CD14-positive monocyte (primary cell): ENCODE measurements around the gene SFTPD. TPM values are rescaled to one million over a fixed set of nuclear protein-coding genes. Genes with fewer than 3 reads are reported as not detected.
A peak's percentile ranks its signal among the peaks of the same experiment; 100 is the strongest.

Source experiments
- DNase-seq, 3 donors: peaks; one replicate each; pipeline ENCODE4 v3.0.0-alpha.2; 2011 to 2022
- H2AFZ ChIP-seq: 2 replicates; pipeline ENCODE4 v1.6.0; 2012; ENCODE audit warnings: mild to moderate bottlenecking, low read depth, low read length, inconsistent platforms; ENCODE audit not compliant: insufficient read depth, poor library complexity, severe bottlenecking
- H3K27ac ChIP-seq, 2 donors: 1 replicate in 1 of 2; 2 replicates in 1 of 2; pipeline ENCODE4 v1.5.1; 2012 to 2013; ENCODE audit warnings: low read length in 2 of 2, control low read depth in 1 of 2, inconsistent platforms in 1 of 2, low read depth in 1 of 2, mild to moderate bottlenecking in 1 of 2
- H3K27me3 ChIP-seq, 2 donors: one replicate each; pipeline versions ENCODE4 v1.6.0 to v1.6.1; 2011 to 2013; ENCODE audit warnings: low read length in 2 of 2; ENCODE audit not compliant: control insufficient read depth in 2 of 2, insufficient read depth in 2 of 2
- H3K36me3 ChIP-seq, 2 donors: replicated peaks in 1 of 2; 1 replicate in 1 of 2; 2 replicates in 1 of 2; pipeline versions ENCODE4 v1.5.1 to v1.6.1; 2012 to 2013; ENCODE audit warnings: low read length in 2 of 2, control low read depth in 1 of 2, inconsistent platforms in 1 of 2, mild to moderate bottlenecking in 1 of 2; ENCODE audit not compliant: insufficient read depth in 2 of 2, control insufficient read depth in 1 of 2
- H3K4me1 ChIP-seq, 2 donors: 1 replicate in 1 of 2; 2 replicates in 1 of 2; pipeline versions ENCODE4 v1.5.1 to v1.6.1; 2012 to 2013; ENCODE audit warnings: low read length in 2 of 2, control low read depth in 1 of 2, inconsistent platforms in 1 of 2, mild to moderate bottlenecking in 1 of 2, moderate library complexity in 1 of 2; ENCODE audit not compliant: insufficient read depth in 2 of 2, control insufficient read depth in 1 of 2
- H3K4me2 ChIP-seq: replicated peaks from 2 replicates; pipeline ENCODE3; 2012; ENCODE audit warnings: low read length, moderate library complexity, mild to moderate bottlenecking; ENCODE audit not compliant: poor library complexity, severe bottlenecking; ENCODE audit errors: extremely low read depth
- H3K4me3 ChIP-seq, 3 experiments: fragments of 200-600 bp in 1 of 3; sonication (generic) in 1 of 3; replicated peaks in 1 of 3; 1 replicate in 2 of 3; 2 replicates in 1 of 3; pipeline ENCODE4 v1.5.1; 2011 to 2013; ENCODE audit warnings: low read length in 3 of 3, mild to moderate bottlenecking in 3 of 3, control low read depth in 2 of 3, low read depth in 2 of 3, inconsistent platforms in 1 of 3, moderate library complexity in 1 of 3
- H3K79me2 ChIP-seq: 2 replicates; pipeline ENCODE4 v1.6.0; 2012; ENCODE audit warnings: mild to moderate bottlenecking, control low read depth, inconsistent platforms, low read length, moderate library complexity; ENCODE audit not compliant: insufficient read depth
- H3K9ac ChIP-seq: 2 replicates; pipeline ENCODE4 v1.6.0; 2017; ENCODE audit warnings: low read length, mild to moderate bottlenecking; ENCODE audit not compliant: insufficient read depth, poor library complexity, severe bottlenecking
- H3K9me3 ChIP-seq, 2 donors: replicated peaks in 1 of 2; 1 replicate in 1 of 2; 2 replicates in 1 of 2; pipeline versions ENCODE4 v1.5.1 to v1.6.1; 2012 to 2013; ENCODE audit warnings: low read length in 2 of 2, control low read depth in 1 of 2; ENCODE audit not compliant: control insufficient read depth in 1 of 2, insufficient read depth in 1 of 2
- H4K20me1 ChIP-seq: 2 replicates; pipeline ENCODE4 v1.6.0; 2012; ENCODE audit warnings: mild to moderate bottlenecking, low read length, control low read depth, moderate library complexity; ENCODE audit not compliant: insufficient read depth
- H3K27ac Mint-ChIP-seq, 7 donors: one replicate each; pipeline ENCODE4 v1.8.0; 2020; ENCODE audit warnings: mild to moderate bottlenecking in 7 of 7, mixed read lengths in 7 of 7, moderate library complexity in 6 of 7, inconsistent platforms in 2 of 7
- H3K27me3 Mint-ChIP-seq, 3 donors: one replicate each; pipeline ENCODE4 v1.8.0; 2021 to 2022; ENCODE audit warnings: low read depth in 3 of 3, mild to moderate bottlenecking in 3 of 3, mixed read lengths in 3 of 3, moderate library complexity in 3 of 3, inconsistent platforms in 1 of 3
- H3K36me3 Mint-ChIP-seq, 2 donors: one replicate each; pipeline ENCODE4 v1.8.0; 2020; ENCODE audit warnings: mixed read lengths in 2 of 2, inconsistent platforms in 1 of 2, mild to moderate bottlenecking in 1 of 2
- H3K4me1 Mint-ChIP-seq: one replicate; pipeline ENCODE4 v1.8.0; 2020; ENCODE audit warnings: mild to moderate bottlenecking, mixed read lengths
- H3K4me3 Mint-ChIP-seq, 2 donors: one replicate each; pipeline ENCODE4 v1.8.0; 2020; ENCODE audit warnings: mild to moderate bottlenecking in 2 of 2, mixed read lengths in 2 of 2, moderate library complexity in 1 of 2
- H3K9me3 Mint-ChIP-seq, 7 donors: one replicate each; pipeline ENCODE4 v1.8.0; 2020 to 2022; ENCODE audit warnings: mixed read lengths in 7 of 7, mild to moderate bottlenecking in 6 of 7, moderate library complexity in 6 of 7, inconsistent platforms in 2 of 7
- WGBS: methylation state at CpG from one replicate; pipeline ENCODE4 v1.1.5; 2013; ENCODE audit warnings: missing lambda C conversion rate; ENCODE audit not compliant: insufficient coverage; 5-methylcytosine and 5-hydroxymethylcytosine counted together
- intact Hi-C, 2 donors: fragments of 100-400 bp; cut with micrococcal nuclease; formaldehyde crosslinking; loops; one replicate each; pipeline versions ENCODE4 v1.15.0 to v1.15.1; 2023
- polyA plus RNA-seq, 3 donors: library from polyadenylated mRNA; depleted of rRNA in 1 of 3; unstranded in 2 of 3; stranded (reverse) in 1 of 3; fragments of 300-500 nt in 2 of 3; fragments of >200 nt in 1 of 3; fragmentation: Illumina TruSeq in 2 of 3; gene quantifications; 1 replicate in 2 of 3; 2 replicates in 1 of 3; pipeline ENCODE4 v1.2.3, GENCODE V29; 2012 to 2021
- TF ChIP-seq, protein P1 (sequence below): fragments of 200-600 bp; IDR thresholded peaks from one replicate; pipeline ENCODE4 v1.8.0; 2022; ENCODE audit warnings: antibody characterized with exemption, mild to moderate bottlenecking

Gene SFTPD
- polyA plus RNA-seq, 3 donors: 0.84 to 1.4 (median 1.2) TPM

DNA sequence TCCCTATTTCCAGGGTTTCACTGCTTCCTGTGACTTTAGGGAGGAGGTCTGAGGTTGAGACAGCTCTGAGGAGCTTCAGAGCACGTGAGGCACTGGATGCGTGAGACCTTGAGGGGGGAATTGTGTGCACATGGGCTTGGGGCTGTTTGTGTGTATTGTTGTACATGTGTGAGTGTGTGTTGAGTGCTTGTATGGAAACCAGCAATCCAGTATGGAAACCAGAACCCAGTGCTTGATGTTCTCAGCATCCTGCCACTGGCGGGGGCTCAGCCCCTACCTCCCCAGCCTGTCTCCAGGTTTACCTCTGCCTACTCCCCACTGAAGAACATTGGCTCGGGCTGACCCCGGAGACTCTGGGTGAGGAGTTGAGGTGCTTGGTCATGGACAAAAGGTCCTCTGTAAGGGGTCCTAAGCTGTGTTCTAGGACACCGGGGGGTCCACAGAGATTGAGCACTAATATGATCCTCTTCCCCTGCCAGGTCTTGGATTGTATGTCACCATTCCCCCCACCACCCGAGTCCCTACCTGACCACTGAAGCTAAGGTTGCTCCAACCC is 20.8 kb downstream of the SFTPD start:
- no peak overlapping the region for H3K9ac ChIP-seq
- WGBS: 94% methylated on average over 2 of the region's 7 CpGs

DNA sequence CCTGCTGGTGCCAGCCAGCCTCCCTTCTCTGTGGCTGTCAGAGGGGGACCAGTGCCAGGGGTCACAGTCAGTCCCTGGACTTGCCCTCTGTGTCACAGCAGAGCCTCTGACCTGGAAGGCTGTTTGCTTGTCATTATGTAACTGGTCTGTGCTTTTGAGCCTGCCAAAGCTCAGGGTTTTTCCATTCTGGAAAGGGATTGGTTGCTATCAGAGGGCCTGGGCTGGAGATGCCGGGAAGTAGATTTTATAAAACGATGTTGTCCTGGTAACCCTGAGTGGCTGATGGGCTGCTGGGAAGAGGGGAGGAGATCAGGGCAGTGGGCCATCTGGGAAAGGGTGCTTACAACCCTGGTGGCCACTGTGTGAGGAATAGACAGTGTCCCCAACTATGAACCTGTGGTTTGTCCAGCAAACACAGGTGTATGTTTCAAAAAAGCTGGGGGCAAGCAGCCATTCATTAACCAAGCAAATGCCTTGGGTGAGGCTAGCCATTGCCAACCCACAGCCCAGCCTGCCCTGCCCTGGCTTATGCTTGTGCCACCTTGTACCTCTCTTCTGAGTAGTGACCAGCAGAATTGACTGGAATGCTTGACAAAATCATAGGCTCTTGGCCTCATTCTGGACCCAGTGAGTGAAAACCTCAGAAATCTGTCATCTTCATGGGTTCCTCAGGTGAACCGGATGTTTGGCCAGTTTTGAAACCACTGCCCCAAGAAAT is 21.6 kb downstream of the SFTPD start:
- no peak overlapping the region for H3K27ac Mint-ChIP-seq
- intact Hi-C loops: no loop called here
- no peak overlapping the region for H3K4me2 ChIP-seq

More for the DNA sequence above, 20.8 kb downstream of the SFTPD start:
- no peaks in the 10 kb centered on the region for H4K20me1 ChIP-seq
- no peaks in the 10 kb centered on the region for H3K79me2 ChIP-seq
- no peak overlapping the region for H3K27ac ChIP-seq
- Mint-ChIP-seq H3K4me3 (no peak overlapping the region), H3K4me1 (peaks cover 5% of the 10 kb centered on the region), H3K36me3 (no peaks in the 10 kb centered on the region), H3K27me3 (peaks cover 22 to 30% (median 23%) of the 10 kb centered on the region in 3 donors), H3K9me3 (peaks cover 3 to 11% (median 6%) of the 10 kb centered on the region in 7 donors), H3K27ac (peak overlapping the region in 1 of 7 donors; percentile 47)
- no peaks in the 10 kb centered on the region for H3K36me3 ChIP-seq
- no peak overlapping the region for H2AFZ ChIP-seq
- no peak overlapping the region for H3K4me2 ChIP-seq
- H3K4me1 ChIP-seq: no peaks in the 10 kb centered on the region
- H3K9me3 ChIP-seq: peaks cover 0 to 11% of the 10 kb centered on the region in 2 donors
- intact Hi-C loops: no loop called here
- H3K27me3 ChIP-seq: peaks cover 8 to 16% of the 10 kb centered on the region in 2 donors
- H3K4me3 ChIP-seq: no peak overlapping the region
- DNase-seq: no peak
- TF ChIP-seq, protein P1, sequence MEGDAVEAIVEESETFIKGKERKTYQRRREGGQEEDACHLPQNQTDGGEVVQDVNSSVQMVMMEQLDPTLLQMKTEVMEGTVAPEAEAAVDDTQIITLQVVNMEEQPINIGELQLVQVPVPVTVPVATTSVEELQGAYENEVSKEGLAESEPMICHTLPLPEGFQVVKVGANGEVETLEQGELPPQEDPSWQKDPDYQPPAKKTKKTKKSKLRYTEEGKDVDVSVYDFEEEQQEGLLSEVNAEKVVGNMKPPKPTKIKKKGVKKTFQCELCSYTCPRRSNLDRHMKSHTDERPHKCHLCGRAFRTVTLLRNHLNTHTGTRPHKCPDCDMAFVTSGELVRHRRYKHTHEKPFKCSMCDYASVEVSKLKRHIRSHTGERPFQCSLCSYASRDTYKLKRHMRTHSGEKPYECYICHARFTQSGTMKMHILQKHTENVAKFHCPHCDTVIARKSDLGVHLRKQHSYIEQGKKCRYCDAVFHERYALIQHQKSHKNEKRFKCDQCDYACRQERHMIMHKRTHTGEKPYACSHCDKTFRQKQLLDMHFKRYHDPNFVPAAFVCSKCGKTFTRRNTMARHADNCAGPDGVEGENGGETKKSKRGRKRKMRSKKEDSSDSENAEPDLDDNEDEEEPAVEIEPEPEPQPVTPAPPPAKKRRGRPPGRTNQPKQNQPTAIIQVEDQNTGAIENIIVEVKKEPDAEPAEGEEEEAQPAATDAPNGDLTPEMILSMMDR: no peak

More for the DNA sequence above, 21.6 kb downstream of the SFTPD start:
- Histone ChIP-seq H3K36me3 (no peaks in the 10 kb centered on the region), H3K4me1 (no peaks in the 10 kb centered on the region), H3K9ac (no peak overlapping the region), H3K79me2 (no peaks in the 10 kb centered on the region), H3K9me3 (peaks cover 0 to 11% of the 10 kb centered on the region in 2 donors), H4K20me1 (no peaks in the 10 kb centered on the region), H3K27ac (no peak overlapping the region), H3K27me3 (peaks cover 8 to 16% of the 10 kb centered on the region in 2 donors), H2AFZ (no peak overlapping the region), H3K4me3 (no peak overlapping the region)
- peaks cover 5% of the 10 kb centered on the region for H3K4me1 Mint-ChIP-seq
- no peak overlapping the region for H3K4me3 Mint-ChIP-seq
- WGBS: 95% methylated on average over 3 of the region's 3 CpGs
- H3K9me3 Mint-ChIP-seq: peaks cover 3 to 11% (median 6%) of the 10 kb centered on the region in 7 donors
- H3K27me3 Mint-ChIP-seq: peaks cover 19 to 23% (median 22%) of the 10 kb centered on the region in 3 donors
- TF ChIP-seq, protein P1: no peak
- no peaks in the 10 kb centered on the region for H3K36me3 Mint-ChIP-seq
- no peak for DNase-seq
